Measurements from ENCODE around the gene TTC33. TPM values are rescaled to one million over a fixed set of nuclear protein-coding genes. Genes with fewer than 3 reads are reported as not detected.
"Not testable (repeated sequence)": the region's sequence is repeated elsewhere in the genome, so short reads cannot be mapped to it uniquely, and the experiment has no call there.

The TTC33 gene
- total RNA-seq, 1 donor from 2014 or later: 7.6 TPM

GRCh38 chr5:40660751-40661150 lies 95.0 kb downstream of the TTC33 start:
- H3K4me3 ChIP-seq (ENCODE audit: low read depth, low read length): no peak overlapping the region
- no peak for DNase-seq (ENCODE audit: low read depth)
- no peak for TF ChIP-seq CTCF (conservative IDR thresholded peaks at IDR 0.05; ENCODE audit: low read depth, low read length)

DNA sequence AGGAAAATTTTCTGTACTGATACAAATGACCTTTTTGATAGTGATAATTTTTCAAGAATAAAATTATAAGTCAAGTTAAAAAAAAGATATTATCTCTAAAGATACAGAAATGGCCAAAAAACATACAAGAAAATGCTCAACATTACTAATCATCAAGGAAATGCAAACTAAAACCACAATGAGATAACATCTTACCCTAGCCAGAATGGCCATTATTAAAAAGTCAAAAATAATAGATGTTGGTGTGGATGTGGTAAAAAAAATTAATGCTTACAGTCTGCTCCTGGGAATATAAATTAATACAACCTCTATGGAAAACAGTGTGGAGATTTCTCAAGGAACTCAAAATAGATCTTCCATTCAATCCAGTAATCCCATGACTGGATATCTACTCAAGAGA lies 99.0 kb downstream of the TTC33 start:
- H3K4me3 ChIP-seq (ENCODE audit: low read depth, low read length): no peak overlapping the region
- no peak for TF ChIP-seq CTCF (conservative IDR thresholded peaks at IDR 0.05; ENCODE audit: low read depth, low read length)
- DNase-seq (ENCODE audit: low read depth): no peak

- not testable (repeated sequence) for DNase-seq (ENCODE audit: low read depth); H3K4me3 ChIP-seq (ENCODE audit: low read depth, low read length)
Measured at GRCh38 chr5:40656091-40656490, 99.7 kb downstream of the TTC33 start.

DNA sequence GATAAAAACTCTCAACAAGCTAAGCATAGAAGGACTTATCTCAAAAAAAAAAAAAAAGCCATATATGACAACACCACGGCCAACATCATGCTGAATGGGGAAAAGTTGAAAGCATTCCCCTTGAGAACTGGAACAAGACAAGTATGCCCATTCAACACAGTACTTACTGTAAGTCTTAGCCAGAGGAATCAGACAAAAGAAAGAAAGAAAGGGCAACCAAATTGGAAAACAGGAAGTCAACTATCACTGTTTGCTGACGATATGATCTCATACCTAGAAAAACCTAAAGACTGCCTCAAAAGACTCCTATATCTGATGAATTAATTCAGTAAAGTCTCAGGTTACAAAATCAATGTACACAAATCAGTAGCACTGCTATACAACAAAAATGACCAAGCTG lies 100.6 kb downstream of the TTC33 start:
- no peak for DNase-seq (ENCODE audit: low read depth)
- H3K4me3 ChIP-seq (ENCODE audit: low read depth, low read length): no peak overlapping the region
- TF ChIP-seq CTCF (conservative IDR thresholded peaks at IDR 0.05; ENCODE audit: low read depth, low read length): no peak

GRCh38 chr5:40654377-40654991 lies 101.3 kb downstream of the TTC33 start:
- H3K4me3 ChIP-seq (ENCODE audit: low read depth, low read length): no peak overlapping the region
- no peak for TF ChIP-seq CTCF (conservative IDR thresholded peaks at IDR 0.05; ENCODE audit: low read depth, low read length)
- no peak for DNase-seq (ENCODE audit: low read depth)

- no peak for TF ChIP-seq CTCF (conservative IDR thresholded peaks at IDR 0.05; ENCODE audit: low read depth, low read length)
- H3K4me3 ChIP-seq (ENCODE audit: low read depth, low read length): no peak overlapping the region
- DNase-seq (ENCODE audit: low read depth): no peak
Measured at GRCh38 chr5:40653221-40654022, 102.3 kb downstream of the TTC33 start.

GRCh38 chr5:40652441-40653220 lies 103.1 kb downstream of the TTC33 start:
- no peak overlapping the region for H3K4me3 ChIP-seq (ENCODE audit: low read depth, low read length)
- no peak for TF ChIP-seq CTCF (conservative IDR thresholded peaks at IDR 0.05; ENCODE audit: low read depth, low read length)
- no peak for DNase-seq (ENCODE audit: low read depth)
